H1 (cell line): ENCODE results near the gene PVR. TPM values are rescaled to one million over a fixed set of nuclear protein-coding genes. Genes with fewer than 3 reads are reported as not detected.

ENCODE experiments used
- CTCF ChIA-PET: fragments of 300-600 bp; sonication (Branson Sonifier 250); formaldehyde crosslinking; loops from one replicate; lab custom pipeline; 2021; ENCODE audit not compliant: partially characterized antibody; lab: Charles Lee
- POLR2A ChIA-PET: fragments of 300-600 bp; sonication (Branson Sonifier 250); formaldehyde crosslinking; loops from one replicate; lab custom pipeline; 2021; ENCODE audit warnings: inconsistent platforms; ENCODE audit not compliant: partially characterized antibody; lab: Charles Lee
- DNase-seq, 2 experiments: peaks; one replicate each; pipeline versions ENCODE4 v3.0.0 to v3.0.0-alpha.2; 2010 to 2022; ENCODE audit warnings: low spot score in 2 of 2, low read depth in 1 of 2, mixed read lengths in 1 of 2
- FAIRE-seq: peaks from 2 replicates; lab custom pipeline; 2011; peaks lifted over from hg19 to GRCh38; lab: Jason Lieb, UNC
- H2AFZ ChIP-seq: 2 replicates; pipeline ENCODE4 v1.8.1; 2012; ENCODE audit warnings: low read length, inconsistent platforms
- H2AK5ac ChIP-seq: 2 replicates; pipeline ENCODE4 v1.6.1; 2013; ENCODE audit warnings: low read depth, low read length
- H2BK120ac ChIP-seq: replicated peaks from 2 replicates; pipeline ENCODE3; 2013; ENCODE audit warnings: low read depth, low read length, inconsistent platforms
- H2BK12ac ChIP-seq: 2 replicates; pipeline ENCODE4 v1.6.1; 2013; ENCODE audit warnings: low read depth, low read length
- H2BK15ac ChIP-seq: 2 replicates; pipeline ENCODE4 v1.6.1; 2013; ENCODE audit warnings: low read length
- H2BK20ac ChIP-seq: 2 replicates; pipeline ENCODE4 v1.6.1; 2013; ENCODE audit warnings: low read length
- H2BK5ac ChIP-seq: 2 replicates; pipeline ENCODE4 v1.6.1; 2013; ENCODE audit warnings: low read depth, low read length
- H3K14ac ChIP-seq: 2 replicates; pipeline ENCODE4 v1.6.1; 2013; ENCODE audit warnings: inconsistent platforms; ENCODE audit not compliant: insufficient read length
- H3K18ac ChIP-seq: 2 replicates; pipeline ENCODE4 v1.6.1; 2013; ENCODE audit warnings: low read length; ENCODE audit errors: extremely low read depth
- H3K23ac ChIP-seq: 2 replicates; pipeline ENCODE4 v1.6.1; 2013; ENCODE audit warnings: inconsistent platforms; ENCODE audit not compliant: insufficient read length
- H3K23me2 ChIP-seq: 2 replicates; pipeline ENCODE4 v1.6.1; 2013; ENCODE audit warnings: low read depth, low read length
- H3K27ac ChIP-seq: 2 replicates; pipeline ENCODE4 v1.6.1; 2011; ENCODE audit warnings: low read depth, low read length, inconsistent platforms
- H3K27me3 ChIP-seq, 4 experiments: replicated peaks in 1 of 4; 1 replicate in 1 of 4; 2 replicates in 3 of 4; pipeline versions ENCODE4 v1.6.1 to v1.8.1; 2011 to 2013; ENCODE audit warnings: low read length in 3 of 4, mild to moderate bottlenecking in 3 of 4, inconsistent platforms in 2 of 4, mixed read lengths in 2 of 4, moderate library complexity in 1 of 4; ENCODE audit not compliant: control insufficient read depth in 3 of 4, insufficient read depth in 3 of 4; ENCODE audit errors: extremely low read depth in 1 of 4
- H3K36me3 ChIP-seq, 4 experiments: 2 replicates each; pipeline versions ENCODE4 v1.6.1 to v1.8.1; 2011 to 2013; ENCODE audit warnings: mild to moderate bottlenecking in 4 of 4, low read length in 3 of 4, moderate library complexity in 2 of 4, control low read depth in 1 of 4, inconsistent platforms in 1 of 4; ENCODE audit not compliant: insufficient read depth in 4 of 4, control insufficient read depth in 2 of 4
- H3K4ac ChIP-seq: replicated peaks from 2 replicates; pipeline ENCODE3; 2013; ENCODE audit warnings: low read length, low read depth, mixed read lengths, inconsistent platforms; ENCODE audit not compliant: insufficient read length
- H3K4me1 ChIP-seq, 4 experiments: replicated peaks in 1 of 4; 1 replicate in 1 of 4; 2 replicates in 3 of 4; pipeline versions ENCODE4 v1.6.1 to v1.8.1; 2011 to 2013; ENCODE audit warnings: low read length in 3 of 4, inconsistent platforms in 2 of 4, mixed read lengths in 1 of 4; ENCODE audit not compliant: insufficient read depth in 4 of 4, control insufficient read depth in 3 of 4
- H3K4me2 ChIP-seq, 2 experiments: 2 replicates each; pipeline versions ENCODE4 v1.6.1 to v1.8.1; 2011 to 2013; ENCODE audit warnings: low read depth in 2 of 2, low read length in 2 of 2, control low read depth in 1 of 2, inconsistent platforms in 1 of 2, mild to moderate bottlenecking in 1 of 2; ENCODE audit not compliant: insufficient read depth in 1 of 2
- H3K4me3 ChIP-seq, 4 experiments: fragments of 200-600, 300-600 bp in 1 of 4; sonication (generic), shearing (Covaris generic), sonication (Bioruptor Twin) in 1 of 4; 2 replicates each; pipeline versions ENCODE4 v1.5.1 to v1.8.1; 2011 to 2016; ENCODE audit warnings: low read length in 4 of 4, low read depth in 3 of 4, control low read depth in 2 of 4, inconsistent platforms in 2 of 4, mild to moderate bottlenecking in 2 of 4, mixed read lengths in 1 of 4, moderate library complexity in 1 of 4; ENCODE audit not compliant: insufficient read depth in 2 of 4; ENCODE audit errors: extremely low read depth in 1 of 4
- H3K56ac ChIP-seq: replicated peaks from 2 replicates; pipeline ENCODE3; 2013; ENCODE audit warnings: low read depth, mild to moderate bottlenecking, mixed read lengths, low read length, inconsistent platforms; ENCODE audit not compliant: insufficient read length
- H3K79me1 ChIP-seq: 2 replicates; pipeline ENCODE4 v1.6.1; 2013; ENCODE audit warnings: low read depth, low read length, control low read depth
- H3K79me2 ChIP-seq, 2 experiments: 2 replicates each; pipeline versions ENCODE4 v1.6.1 to v1.8.1; 2012 to 2013; ENCODE audit warnings: low read length in 2 of 2, mild to moderate bottlenecking in 2 of 2, inconsistent platforms in 1 of 2; ENCODE audit not compliant: insufficient read depth in 2 of 2, control insufficient read depth in 1 of 2
- H3K9ac ChIP-seq, 4 experiments: replicated peaks in 1 of 4; 1 replicate in 1 of 4; 2 replicates in 3 of 4; pipeline versions ENCODE4 v1.6.1 to v1.8.1; 2011 to 2013; ENCODE audit warnings: low read depth in 3 of 4, low read length in 3 of 4, control low read depth in 2 of 4, mild to moderate bottlenecking in 2 of 4, moderate library complexity in 2 of 4, inconsistent platforms in 1 of 4; ENCODE audit errors: extremely low read depth in 1 of 4
- H3K9me3 ChIP-seq, 2 experiments: 2 replicates each; pipeline versions ENCODE4 v1.6.1 to v1.8.1; 2012 to 2013; ENCODE audit warnings: mild to moderate bottlenecking in 2 of 2, moderate library complexity in 2 of 2, control low read depth in 1 of 2, inconsistent platforms in 1 of 2, low read depth in 1 of 2, low read length in 1 of 2, mixed read lengths in 1 of 2; ENCODE audit not compliant: insufficient read depth in 2 of 2
- H4K20me1 ChIP-seq, 2 experiments: replicated peaks in 1 of 2; 2 replicates each; pipeline versions ENCODE3 to v1.8.1; 2011 to 2013; ENCODE audit warnings: inconsistent platforms in 2 of 2, low read length in 2 of 2, mild to moderate bottlenecking in 1 of 2; ENCODE audit not compliant: insufficient read depth in 2 of 2, control insufficient read depth in 1 of 2
- H4K5ac ChIP-seq: 2 replicates; pipeline ENCODE4 v1.6.1; 2013; ENCODE audit warnings: low read length, low read depth, mixed read lengths, inconsistent platforms; ENCODE audit not compliant: insufficient read length
- H4K8ac ChIP-seq: 2 replicates; pipeline ENCODE4 v1.8.0; 2013; ENCODE audit warnings: mild to moderate bottlenecking, moderate library complexity, low read length, inconsistent platforms; ENCODE audit not compliant: insufficient read depth; ENCODE audit errors: extremely low read depth
- H4K91ac ChIP-seq: replicated peaks from 2 replicates; pipeline ENCODE3; 2013; ENCODE audit warnings: low read length, mixed read lengths, inconsistent platforms; ENCODE audit not compliant: insufficient read length
- BCL11A ChIP-seq, 2 experiments: IDR thresholded peaks; one replicate each; pipeline ENCODE4 v1.6.1; 2011; ENCODE audit warnings: low read depth in 2 of 2, low read length in 2 of 2, mild to moderate bottlenecking in 2 of 2
- CREB1 ChIP-seq: IDR thresholded peaks from 2 replicates; pipeline ENCODE4 v1.6.1; 2012; ENCODE audit warnings: inconsistent platforms
- PHF8 ChIP-seq: fragments of 200-600 bp; sonication (generic); conservative IDR thresholded peaks from 2 replicates; pipeline ENCODE4 v1.7.1; 2012; ENCODE audit warnings: low read depth, mild to moderate bottlenecking, inconsistent platforms, low read length, moderate library complexity
- SIX5 ChIP-seq: IDR thresholded peaks from 2 replicates; pipeline ENCODE4 v1.6.1; 2011; ENCODE audit warnings: mild to moderate bottlenecking, low read depth, low read length
- SRF ChIP-seq: IDR thresholded peaks from 2 replicates; pipeline ENCODE4 v1.6.1; 2011; ENCODE audit warnings: mild to moderate bottlenecking, low read depth, low read length, moderate library complexity
- WGBS, 2 experiments: shearing (Covaris generic) in 1 of 2; methylation state at CpG; one replicate each; pipeline versions ENCODE4 v1.1.6 to v1.1.7; 2013 to 2015; ENCODE audit warnings: low lambda C conversion rate in 2 of 2, mixed read lengths in 2 of 2, inconsistent platforms in 1 of 2, low coverage in 1 of 2, missing lambda C conversion rate in 1 of 2; ENCODE audit not compliant: insufficient replicate concordance in 2 of 2, insufficient coverage in 1 of 2, insufficient read length in 1 of 2; ENCODE audit errors: extremely low coverage in 1 of 2, missing lambda C conversion rate in 1 of 2; 5-methylcytosine and 5-hydroxymethylcytosine counted together
- polyA plus RNA-seq, 7 experiments: library from polyadenylated mRNA; depleted of rRNA in 3 of 7; stranded (reverse) in 5 of 7; unstranded in 2 of 7; fragments of >200 nt in 5 of 7; fragments of 200-250 nt in 2 of 7; gene quantifications; 1 replicate in 5 of 7; 2 replicates in 1 of 7; 4 replicates in 1 of 7; pipeline versions ENCODE4 v1.2.1 to v1.2.3, GENCODE V29; 2011 to 2013; ENCODE audit warnings: missing spikeins in 2 of 7, mixed read lengths in 2 of 7
- total RNA-seq: library from RNA; stranded (reverse); fragmentation: NEBNext Ultra II Directional; extraction: Animal tissue kit (Norgen Biotek cat#: 25700); gene quantifications from 2 replicates; pipeline ENCODE4 v1.2.1, GENCODE V29; 2021

PVR gene
- total and polyA plus RNA-seq, 2 of the 8 experiments (the other 6 are each of a cell fraction or from before 2014, with no cell fraction given): 13.3 to 14.8 TPM

DNA sequence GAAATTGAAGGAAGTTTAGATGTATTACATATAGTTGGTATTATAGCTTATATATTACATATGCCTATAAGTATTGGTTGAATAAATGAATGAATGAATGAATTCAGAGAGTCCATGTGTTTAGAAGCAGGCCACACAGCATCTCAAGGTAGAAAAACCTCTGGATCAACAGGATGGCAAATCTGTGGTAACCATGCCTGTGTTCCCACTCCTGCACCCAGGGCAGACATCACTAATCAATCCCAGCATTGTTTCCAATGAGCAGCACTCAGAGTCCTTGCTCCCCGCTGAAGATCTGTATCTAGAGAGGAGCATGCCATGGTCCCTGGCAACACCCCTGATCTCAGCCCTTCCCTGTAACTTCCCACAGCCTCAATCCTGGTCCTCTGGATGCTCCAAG lies 28.5 kb downstream of the PVR start:
- no peak for FAIRE-seq
- Histone ChIP-seq H3K27ac (no peak overlapping the region), H4K20me1 (no peaks in the 10 kb centered on the region), H2BK20ac (no peak overlapping the region), H2AFZ (no peak overlapping the region), H3K27me3 (no peaks in the 10 kb centered on the region), H3K79me2 (no peaks in the 10 kb centered on the region), H2BK5ac (no peak overlapping the region), H2AK5ac (no peak overlapping the region), H4K5ac (no peak overlapping the region), H3K9me3 (no peaks in the 10 kb centered on the region), H2BK120ac (no peak overlapping the region), H2BK12ac (no peak overlapping the region), H3K9ac (no peak overlapping the region), H3K4me2 (no peak overlapping the region), H4K8ac (no peak overlapping the region; the same call in 1 of the 2 replicates), H3K18ac (no peak overlapping the region), H3K79me1 (no peaks in the 10 kb centered on the region), H2BK15ac (no peak overlapping the region), H3K4me1 (no peaks in the 10 kb centered on the region), H3K14ac (no peak overlapping the region), H3K4ac (no peak overlapping the region), H3K36me3 (no peaks in the 10 kb centered on the region), H3K4me3 (no peak overlapping the region), H3K56ac (no peak overlapping the region), H4K91ac (no peak overlapping the region), H3K23me2 (no peaks in the 10 kb centered on the region), H3K23ac (no peak overlapping the region)
- DNase-seq: no peak
- 83% methylated on average over 1 of the region's 1 CpG; no CpG with 5 or more reads in 1 of the 2 experiments for WGBS, 2 experiments
- ChIA-PET POLR2A (interaction anchor here (0.6 to 1.4 kb wide), 3 partner anchors 9 to 57 kb away, joined by 3 to 5 read pairs (median 4); no protein-coding TSS in a partner anchor), CTCF (interaction anchor here (0.6 to 2.0 kb wide), 9 partner anchors 9 to 271 kb away, joined by 3 to 6 read pairs (median 4); no protein-coding TSS in a partner anchor)
- no peak for TF ChIP-seq SIX5
- peak; percentile 32; the same call in 1 of the 2 replicates for TF ChIP-seq SRF
- no peak for TF ChIP-seq BCL11A (IDR thresholded peaks at IDR 0.05; ENCODE audit: low read depth in 2 of 2, low read length in 2 of 2)
- no peak for TF ChIP-seq CREB1
- no peak for TF ChIP-seq PHF8
